Left cardiac atrium (tissue), 4 donors: ENCODE measurements around the gene CDH11. TPM values are rescaled to one million over a fixed set of nuclear protein-coding genes. Genes with fewer than 3 reads are reported as not detected.

ENCODE experiments used
- ATAC-seq, 2 donors: fragments of 200-7000 bp; cut with Tn5 transposase; one replicate each; pipeline ENCODE4 v1.9.1; 2020; ENCODE audit warnings: mild to moderate bottlenecking in 2 of 2, moderate library complexity in 2 of 2
- DNase-seq: peaks from one replicate; pipeline ENCODE4 v3.0.0-alpha.2; 2020
- intact Hi-C, 2 donors: fragments of 100-400 bp; cut with DNase I; formaldehyde crosslinking; loops; one replicate each; pipeline versions ENCODE4 v1.14.1 to v1.15.1; 2022 to 2023
- long read RNA-seq: library from polyadenylated mRNA; unstranded; transcript quantifications from one replicate; pipeline ENCODE4 v2.0.0, GENCODE V29; 2021
- total RNA-seq, 2 donors: library from RNA; stranded (reverse); fragmentation: NEBNext Ultra II Directional; extraction: Animal tissue kit (Norgen Biotek cat#: 25700); gene quantifications; one replicate each; pipeline ENCODE4 v1.2.1, GENCODE V29; 2021
- donor health status: DM: no; HTN: yes; CAD: no.
- donor health status: DM: no; HTN: yes; CAD: no; lungs with severe emphysema.
- donor health status: DM: yes; HTN: yes; CAD: no.
- donor health status: Dilated cardiomyopathy.

Gene CDH11
- total RNA-seq = 10 to 100 TPM; 12.8 to 48.7 TPM
- long read RNA-seq, full-length matches to known transcripts = 6 of 15 reads
- long read RNA-seq, partial matches to known transcripts = 4 of 15 reads
- long read RNA-seq, other reads (novel, unspliced or antisense) = 5 of 15 reads

- ATAC-seq = peak; percentile 59 to 62
- intact Hi-C loops = loop anchor here in 1 of 2 donors (5.0 kb wide), 1 partner anchor 650 kb away; no protein-coding TSS in a partner anchor
- peak; percentile 84 for DNase-seq
These were observed at the start of gene CDH11 for GRCh38 chr16:65121870-65122723. Gene CDH11, minus strand, starts transcription at chr16:65122063. Its CDS starts 117,194 bp downstream, at chr16:65004869.

GRCh38 chr16:65154321-65154720 is 32.5 kb upstream of the CDH11 start:
- ATAC-seq (no peak), DNase-seq (no peak)
- intact Hi-C loops = no loop called here

- intact Hi-C loops = no loop called here
- ATAC-seq (no peak), DNase-seq (no peak)
These were observed 31.7 kb upstream of the CDH11 start for GRCh38 chr16:65153365-65154105.

- intact Hi-C loops = no loop called here
- no peak for ATAC-seq
These were observed 26.9 kb upstream of the CDH11 start for GRCh38 chr16:65148804-65149203.

GRCh38 chr16:65142276-65142675 is 20.4 kb upstream of the CDH11 start:
- ATAC-seq = no peak
- intact Hi-C loops = no loop called here
- no peak for DNase-seq

More at GRCh38 chr16:65148804-65149203, 26.9 kb upstream of the CDH11 start:
- DNase-seq = no peak

GRCh38 chr16:65136681-65137080 is 14.8 kb upstream of the CDH11 start:
- ATAC-seq (no peak), DNase-seq (no peak)
- intact Hi-C loops = no loop called here

- DNase-seq = no peak
- ATAC-seq = no peak
- intact Hi-C loops = no loop called here
These were observed 5.2 kb upstream of the CDH11 start for GRCh38 chr16:65126845-65127624.

- ATAC-seq = no peak
- intact Hi-C loops = no loop called here
- no peak for DNase-seq
These were observed 4.0 kb upstream of the CDH11 start for GRCh38 chr16:65125871-65126270.

- intact Hi-C loops = no loop called here
These were observed 3.5 kb upstream of the CDH11 start for GRCh38 chr16:65125322-65125721.

GRCh38 chr16:65124596-65124995 is 2.7 kb upstream of the CDH11 start:
- intact Hi-C loops = loop anchor here in 1 of 2 donors (5.0 kb wide), 1 partner anchor 652 kb away; no protein-coding TSS in a partner anchor
- DNase-seq (no peak), ATAC-seq (no peak)

More at GRCh38 chr16:65125322-65125721, 3.5 kb upstream of the CDH11 start:
- ATAC-seq (no peak), DNase-seq (no peak)

GRCh38 chr16:65124212-65124548 is 2.3 kb upstream of the CDH11 start:
- intact Hi-C loops = loop anchor here in 1 of 2 donors (5.0 kb wide), 1 partner anchor 652 kb away; no protein-coding TSS in a partner anchor
- ATAC-seq (no peak), DNase-seq (no peak)

GRCh38 chr16:65123396-65124211 is 1.7 kb upstream of the CDH11 start:
- ATAC-seq (peak; percentile 6 to 7), DNase-seq (peak; percentile 57)
- intact Hi-C loops = loop anchor here in 1 of 2 donors (5.0 kb wide), 1 partner anchor 651 kb away; no protein-coding TSS in a partner anchor

- intact Hi-C loops = loop anchor here in 1 of 2 donors (5.0 kb wide), 1 partner anchor 651 kb away; no protein-coding TSS in a partner anchor
- DNase-seq (peak; percentile 78), ATAC-seq (peak; percentile 59 to 64)
These were observed 997 bp upstream of the CDH11 start for GRCh38 chr16:65122724-65123395.

GRCh38 chr16:65120831-65121721 is 787 bp downstream of the CDH11 start:
- DNase-seq (peak; percentile 38), ATAC-seq (peak; percentile 10 to 20)
- intact Hi-C loops = loop anchor here in 1 of 2 donors (5.0 kb wide), 1 partner anchor 649 kb away; no protein-coding TSS in a partner anchor

GRCh38 chr16:65120461-65120830 is 1.4 kb downstream of the CDH11 start:
- DNase-seq (no peak), ATAC-seq (no peak)
- intact Hi-C loops = loop anchor here in 1 of 2 donors (5.0 kb wide), 1 partner anchor 648 kb away; no protein-coding TSS in a partner anchor

- ATAC-seq (no peak), DNase-seq (peak; percentile 41)
- intact Hi-C loops = loop anchor here in 1 of 2 donors (5.0 to 10.0 kb wide), 4 partner anchors 135 to 1655 kb away; no protein-coding TSS in a partner anchor
These were observed 1.9 kb downstream of the CDH11 start for GRCh38 chr16:65119901-65120401.
